Panc1 (cell line): Measurements from ENCODE around the gene ZNF500. TPM values are rescaled to one million over a fixed set of nuclear protein-coding genes. Genes with fewer than 3 reads are reported as not detected.
A peak's percentile ranks its signal among the peaks of the same experiment; 100 is the strongest.

Experiments used
- ATAC-seq: fragments of 200-7000 bp; cut with Tn5 transposase; 2 replicates; pipeline ENCODE4 v1.9.1; 2020; ENCODE audit warnings: mild to moderate bottlenecking, moderate library complexity
- BruUV-seq: library from RNA; stranded (reverse); fragments of 400-500 nt; replicated peaks from 2 replicates; lab custom pipeline; 2021; lab: Mats Ljungman, UMichigan
- CTCF ChIA-PET: fragments of 300-600 bp; sonication (Branson Sonifier 250); formaldehyde crosslinking; loops from one replicate; lab custom pipeline; 2022; ENCODE audit warnings: antibody characterized with exemption; lab: Charles Lee
- POLR2A ChIA-PET: fragments of 300-600 bp; sonication (Branson Sonifier 250); formaldehyde crosslinking; loops from one replicate; lab custom pipeline; 2022; ENCODE audit warnings: antibody characterized with exemption; lab: Charles Lee
- DNase-seq: peaks from one replicate; pipeline ENCODE4 v3.0.0-alpha.2; 2010; ENCODE audit warnings: low read depth, low spot score
- H3K27ac ChIP-seq: 2 replicates; pipeline ENCODE4 v1.5.1; 2011; ENCODE audit warnings: mild to moderate bottlenecking, low read length, inconsistent platforms
- H3K27me3 ChIP-seq: fragments of 200-500 bp; sonication (Bioruptor generic); 2 replicates; pipeline ENCODE4 v1.6.0; 2014; ENCODE audit warnings: low read length, inconsistent platforms; ENCODE audit not compliant: control insufficient read depth, insufficient read depth
- H3K36me3 ChIP-seq: fragments of 200-500 bp; sonication (Bioruptor generic); 2 replicates; pipeline ENCODE4 v1.5.1; 2014; ENCODE audit warnings: inconsistent platforms, mild to moderate bottlenecking, low read length, moderate library complexity; ENCODE audit not compliant: control insufficient read depth, insufficient read depth
- H3K4me1 ChIP-seq: 2 replicates; pipeline ENCODE4 v1.5.1; 2011; ENCODE audit warnings: inconsistent platforms, mild to moderate bottlenecking, low read length, moderate library complexity; ENCODE audit not compliant: control insufficient read depth, insufficient read depth
- H3K4me3 ChIP-seq, 2 experiments: 2 replicates each; pipeline ENCODE4 v1.5.1; 2011 to 2012; ENCODE audit warnings: low read depth in 2 of 2, low read length in 2 of 2, mild to moderate bottlenecking in 2 of 2, inconsistent platforms in 1 of 2, moderate library complexity in 1 of 2
- H3K9me3 ChIP-seq: fragments of 200-500 bp; sonication (Bioruptor generic); 2 replicates; pipeline ENCODE4 v1.5.1; 2014; ENCODE audit warnings: low read depth, mild to moderate bottlenecking, inconsistent platforms, low read length, moderate library complexity; ENCODE audit not compliant: control insufficient read depth, insufficient read depth
- CTCF ChIP-seq: fragments of 450-650 bp; IDR thresholded peaks from 2 replicates; pipeline ENCODE4 v1.5.1; 2017; ENCODE audit warnings: mild to moderate bottlenecking
- POLR2AphosphoS5 ChIP-seq: IDR thresholded peaks from 2 replicates; pipeline ENCODE4 v1.6.1; 2012; ENCODE audit warnings: mild to moderate bottlenecking, low read depth, low read length, moderate library complexity
- REST ChIP-seq, 2 experiments: IDR thresholded peaks; 2 replicates each; pipeline ENCODE4 v1.6.1; 2011 to 2012; ENCODE audit warnings: low read depth in 2 of 2, control low read depth in 1 of 2, low read length in 1 of 2, mild to moderate bottlenecking in 1 of 2, moderate library complexity in 1 of 2; ENCODE audit not compliant: insufficient read depth in 1 of 2
- SIN3A ChIP-seq: IDR thresholded peaks from 2 replicates; pipeline ENCODE4 v1.6.1; 2012; ENCODE audit warnings: low read depth, mild to moderate bottlenecking, low read length, moderate library complexity, borderline replicate concordance; ENCODE audit not compliant: insufficient read depth
- TCF7L2 ChIP-seq: IDR thresholded peaks from 2 replicates; pipeline ENCODE4 v1.6.1; 2011; ENCODE audit warnings: mild to moderate bottlenecking, low read depth, low read length, inconsistent platforms
- in situ Hi-C: cut with HindIII; loops from 2 replicates; pipeline ENCODE4 v1.10.0; 2016; ENCODE audit warnings: low sequenced_read_pairs, low pct_unique_long_range_greater_than_20kb
- intact Hi-C: fragments of 100-400 bp; cut with micrococcal nuclease; formaldehyde crosslinking; loops from one replicate; pipeline ENCODE4 v1.10.0; 2022; ENCODE audit not compliant: unreplicated experiment
- total RNA-seq: library from RNA; stranded (reverse); gene quantifications from one replicate; pipeline ENCODE4 v1.2.1, GENCODE V29; 2021; ENCODE audit not compliant: unreplicated experiment

ZNF500 gene
- total RNA-seq, 1 experiment from 2014 or later = 25.8 TPM

- ChIA-PET POLR2A (interaction anchor here (0.5 kb wide), 1 partner anchor 120 kb away, joined by 5 read pairs; no protein-coding TSS in a partner anchor), CTCF (no interaction called here)
- DNase-seq = no peak
- 0 out of 2 replicates have a peak, but pooled peaks cover 3% of the 10 kb centered on the region for H3K36me3 ChIP-seq
- ATAC-seq = no peak
- intact Hi-C loops = loop anchor here (5.0 kb wide), 1 partner anchor 239 kb away; the partner anchor contains the start of gene SEC14L5
- no peaks in the 10 kb centered on the region for H3K9me3 ChIP-seq
- no peak overlapping the region for H3K27ac ChIP-seq
- TF ChIP-seq TCF7L2 = no peak
- TF ChIP-seq POLR2AphosphoS5 = no peak
- no peak for TF ChIP-seq CTCF
- TF ChIP-seq SIN3A = no peak
- TF ChIP-seq REST (IDR thresholded peaks at IDR 0.05; ENCODE audit: insufficient read depth in 1 of 2, low read depth in 2 of 2, low read length in 1 of 2) = no peak
- H3K4me1 ChIP-seq = no peaks in the 10 kb centered on the region
- H3K4me3 ChIP-seq = no peak overlapping the region
- no peaks in the 10 kb centered on the region for H3K27me3 ChIP-seq
- TSS peak; percentile 27 for BruUV-seq
- in situ Hi-C loops = no loop called here
These were observed 48.5 kb downstream of the ZNF500 start for GRCh38 chr16:4718466-4718865.

- ChIA-PET POLR2A (no interaction called here), CTCF (interaction anchor here (0.7 kb wide), 1 partner anchor 20 kb away, joined by 4 read pairs; the partner anchor contains the start of gene DNAAF8)
- Histone ChIP-seq H3K36me3 (no peaks in the 10 kb centered on the region), H3K27me3 (no peaks in the 10 kb centered on the region), H3K27ac (no peak overlapping the region), H3K9me3 (no peaks in the 10 kb centered on the region), H3K4me1 (no peaks in the 10 kb centered on the region), H3K4me3 (no peak overlapping the region)
- DNase-seq (no peak), ATAC-seq (no peak)
- in situ Hi-C loops (no loop called here), intact Hi-C loops (loop anchor here (5.0 kb wide), 1 partner anchor 242 kb away; the partner anchor contains the start of gene SEC14L5)
- no TSS peak for BruUV-seq
- TF ChIP-seq POLR2AphosphoS5 (no peak), SIN3A (no peak), TCF7L2 (no peak), REST (IDR thresholded peaks at IDR 0.05; ENCODE audit: insufficient read depth in 1 of 2, low read depth in 2 of 2, low read length in 1 of 2) (no peak)
These were observed 52.0 kb downstream of the ZNF500 start for GRCh38 chr16:4714996-4715395.
